ENCODE results near the gene PINK1.
"Not testable (repeated sequence)": the region's sequence is repeated elsewhere in the genome, so short reads cannot be mapped to it uniquely, and the experiment has no call there.

PINK1 gene

GRCh38 chr1:20648438-20648837 lies 15.2 kb downstream of the PINK1 start:
- no peak for DNase-seq

GRCh38 chr1:20648946-20649345 lies 15.7 kb downstream of the PINK1 start:
- no peak for DNase-seq

- DNase-seq: no peak
Measured at GRCh38 chr1:20652300-20652699, 19.0 kb downstream of the PINK1 start.

DNA sequence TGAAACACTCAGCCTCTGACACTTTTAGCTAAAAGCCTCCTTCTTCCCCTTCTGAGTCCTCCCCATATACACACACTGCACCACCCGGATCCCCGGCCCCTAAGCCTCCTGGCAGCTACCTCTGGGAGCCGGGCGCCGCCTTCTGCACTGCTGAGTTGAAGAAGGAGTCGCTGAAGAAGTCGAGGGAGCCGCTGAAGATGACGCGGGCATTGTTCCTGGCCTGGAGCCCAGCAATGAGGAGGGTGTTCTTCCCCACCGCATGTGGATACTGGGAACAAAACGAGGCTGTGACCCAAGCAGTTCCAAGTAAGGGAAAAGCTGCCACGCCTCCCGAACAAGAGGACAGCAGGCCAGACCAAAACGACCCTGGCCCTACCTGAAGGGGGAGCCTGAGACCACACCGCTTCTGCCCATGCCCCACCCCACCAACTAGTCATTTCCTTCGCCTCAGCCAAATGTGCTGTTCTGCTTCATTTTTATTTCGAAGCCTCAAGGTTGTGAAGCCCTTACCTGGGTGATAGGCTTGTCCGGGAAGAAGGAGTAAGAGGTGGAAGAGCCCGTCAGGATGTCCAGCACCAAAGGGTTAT lies 20.9 kb downstream of the PINK1 start:
- DNase-seq: no peak

GRCh38 chr1:20657024-20657423 lies 23.8 kb downstream of the PINK1 start:
- DNase-seq: no peak

DNA sequence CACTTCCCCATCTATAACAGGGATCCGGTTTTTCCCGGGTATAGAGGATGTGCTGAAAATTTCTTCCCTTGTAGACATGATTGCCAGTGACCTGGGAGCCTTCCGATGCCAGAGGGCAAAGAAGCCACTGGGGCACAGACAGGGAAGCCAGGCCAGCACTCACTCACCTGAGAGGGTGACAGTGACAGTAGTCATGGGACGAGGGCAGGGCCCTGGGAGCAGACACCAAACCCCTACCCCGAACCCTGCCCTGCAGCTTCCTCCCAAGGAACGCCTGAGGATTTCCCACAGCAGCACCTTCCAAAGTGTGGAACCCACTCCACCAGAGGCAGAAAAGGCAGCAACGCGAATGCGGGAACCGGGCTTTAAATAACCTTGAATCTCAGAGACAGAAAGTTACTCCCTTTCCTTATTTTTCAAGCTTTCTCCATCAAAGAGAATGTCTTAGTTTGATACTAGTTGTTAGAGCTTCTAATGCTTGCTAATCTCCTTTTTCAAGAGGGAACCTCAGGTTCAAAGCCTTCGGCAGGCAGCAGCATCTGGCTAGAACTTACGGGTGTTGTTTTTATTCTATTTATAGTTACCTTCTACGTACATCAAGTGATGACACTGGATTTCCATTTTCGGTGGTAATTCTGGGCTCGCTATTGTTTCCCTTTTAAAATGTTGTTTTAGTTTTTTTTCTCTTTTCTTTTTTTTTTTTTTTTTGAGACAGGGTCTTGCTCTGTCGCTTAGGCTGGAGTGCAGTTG lies 25.1 kb downstream of the PINK1 start:
- no peak for DNase-seq

- no peak for DNase-seq
Measured at GRCh38 chr1:20660363-20660762, 27.1 kb downstream of the PINK1 start.

DNA sequence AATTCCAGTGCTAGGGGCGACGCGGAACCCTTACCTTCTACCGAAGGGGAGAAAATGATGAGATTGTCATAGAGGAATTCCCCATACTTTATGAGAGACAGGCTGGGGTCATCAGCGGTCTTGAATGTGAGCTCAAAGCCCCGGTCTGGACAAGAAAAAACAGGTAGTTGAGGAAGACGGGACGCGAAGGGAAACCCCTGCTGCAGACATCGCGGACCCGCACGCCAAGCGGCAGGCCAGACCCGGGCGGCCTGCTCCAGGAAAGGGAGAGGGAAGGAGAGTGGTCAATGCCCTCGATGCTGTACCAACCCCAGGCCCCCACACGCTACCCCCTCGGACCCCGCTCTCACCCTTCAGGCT lies 27.6 kb downstream of the PINK1 start:
- DNase-seq: no peak

DNA sequence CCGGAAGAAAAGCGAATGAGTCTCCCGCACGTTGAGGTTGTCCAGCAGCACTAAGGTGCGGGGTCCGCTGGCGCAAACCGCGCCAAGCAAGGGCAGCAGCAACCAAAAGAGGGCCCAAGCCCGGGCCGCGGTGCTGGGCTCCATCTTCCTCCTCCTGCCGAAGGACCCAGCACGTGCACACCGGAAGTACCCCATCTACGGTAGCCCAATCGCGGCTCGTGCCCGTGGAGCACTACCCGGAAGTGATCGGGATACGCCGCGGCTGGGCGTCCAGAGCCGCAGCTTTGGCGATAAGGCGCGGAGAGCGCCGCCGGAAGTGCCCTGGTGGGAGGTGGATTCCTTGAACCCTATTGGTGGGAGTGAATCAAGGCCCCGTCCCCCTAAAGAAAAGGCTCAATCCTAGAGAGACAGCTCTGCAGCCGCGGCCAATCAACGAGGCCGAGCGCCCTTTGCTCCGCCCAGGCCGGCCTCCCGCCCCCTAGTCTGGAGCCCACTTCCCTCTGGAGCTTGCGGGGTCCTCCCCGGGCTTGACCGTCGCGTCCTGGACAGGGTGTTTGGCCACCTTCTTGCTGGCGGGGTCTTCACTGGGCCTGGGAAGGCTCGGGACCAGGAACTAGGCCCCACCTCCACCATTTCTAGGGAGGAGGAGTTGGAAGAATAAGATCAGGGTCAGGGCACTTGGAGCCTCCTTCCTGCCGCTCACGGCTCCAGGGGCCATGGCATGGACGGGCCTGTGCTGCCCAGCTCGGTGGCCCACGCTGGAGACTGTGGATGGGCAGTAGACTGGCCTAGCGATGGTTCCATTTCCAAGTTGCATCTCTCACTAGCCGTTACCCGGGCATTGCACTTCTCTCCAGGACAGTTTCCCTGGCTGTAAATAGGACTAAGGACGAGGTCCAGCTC lies 28.2 kb downstream of the PINK1 start, which contains the start of gene DDOST:
TSS of gene DDOST (minus strand) at position 163 of the 903 bp plus-strand sequence. CDS start at position 144, 19 bp downstream.
- DNase-seq: peak; percentile 99

GRCh38 chr1:20662110-20662475 lies 28.8 kb downstream of the PINK1 start:
- DNase-seq: no peak

GRCh38 chr1:20663365-20663764 lies 30.1 kb downstream of the PINK1 start:
- DNase-seq: no peak

DNA sequence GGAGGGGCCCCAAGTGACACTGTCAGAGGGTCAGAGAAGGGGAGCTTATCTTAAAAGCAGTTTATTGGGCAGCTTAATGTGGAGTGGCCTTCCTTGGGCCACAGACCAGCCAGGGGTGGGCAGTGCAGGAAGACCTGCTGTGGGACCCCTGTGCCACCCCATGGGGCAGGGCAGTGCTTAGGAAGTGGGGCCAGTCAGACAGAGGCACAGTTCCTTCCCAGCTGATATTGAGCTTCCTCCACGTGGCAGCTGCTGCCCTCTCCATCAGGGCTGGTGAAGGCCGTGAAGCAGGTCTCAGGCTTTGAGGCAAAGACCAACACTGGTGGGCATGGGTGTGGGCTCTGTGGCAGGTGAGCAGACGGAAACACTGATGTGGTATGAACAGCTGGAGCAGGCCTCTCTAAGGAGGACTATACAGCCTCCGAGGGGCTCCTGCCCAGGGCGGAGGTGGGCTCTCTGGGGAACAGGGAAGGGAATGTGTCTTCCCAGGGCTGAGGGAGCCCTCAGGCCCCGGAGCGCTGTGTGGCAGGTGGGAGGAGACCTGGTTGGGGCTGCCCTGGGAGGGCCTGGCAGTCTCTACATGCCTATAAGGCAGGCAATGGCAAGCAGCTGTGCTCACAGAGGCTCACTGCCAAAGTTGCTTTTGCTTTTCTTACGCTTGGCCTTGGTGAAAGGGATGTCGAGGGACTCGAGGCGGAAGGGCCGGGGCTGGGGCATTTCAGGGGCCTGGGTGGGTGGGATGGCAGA lies 30.9 kb downstream of the PINK1 start:
- DNase-seq: no peak

DNA sequence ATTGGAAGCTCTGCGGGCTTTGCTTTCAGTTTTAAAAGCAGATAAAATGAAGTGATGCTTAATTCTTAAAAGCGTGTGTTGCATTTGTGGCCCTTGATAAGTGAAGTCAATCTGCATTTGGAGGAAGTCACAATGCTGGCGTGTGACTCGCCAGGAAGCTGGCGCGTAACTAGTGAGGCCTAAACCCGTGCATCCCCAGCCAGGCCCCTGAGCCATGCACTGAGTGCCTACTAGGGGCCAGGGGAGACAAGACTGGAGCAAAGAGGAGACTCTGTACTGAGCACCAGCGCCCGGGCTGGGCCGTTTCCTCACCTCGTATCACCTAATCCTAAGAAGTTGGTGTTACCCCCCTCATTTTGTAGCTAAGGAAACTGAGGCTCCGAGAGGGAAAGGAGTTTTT lies 32.5 kb downstream of the PINK1 start:
- no peak for DNase-seq

DNA sequence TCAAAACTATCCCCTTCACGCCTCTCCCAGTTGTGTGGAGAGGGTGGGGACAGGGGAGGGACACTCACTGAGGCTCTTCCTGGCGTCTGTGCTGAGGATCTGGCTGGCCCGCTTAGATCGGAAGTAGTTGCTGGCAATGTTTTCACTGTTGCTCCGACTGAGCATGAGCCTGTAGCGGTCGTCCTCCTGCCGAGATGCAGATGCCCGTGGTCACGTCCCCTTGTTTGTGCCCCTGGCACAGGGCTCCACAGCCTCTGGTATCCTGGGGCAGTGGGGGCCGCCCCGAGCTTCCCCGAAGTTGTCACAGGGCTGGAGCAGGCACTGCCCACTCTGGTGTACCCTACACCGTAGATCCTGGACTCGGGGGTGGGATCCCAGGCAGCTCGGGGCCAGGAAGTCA lies 32.9 kb downstream of the PINK1 start:
- no peak for DNase-seq

- DNase-seq: no peak
Measured at GRCh38 chr1:20666804-20667203, 33.5 kb downstream of the PINK1 start.

- no peak for DNase-seq
Measured at GRCh38 chr1:20668581-20668980, 35.3 kb downstream of the PINK1 start.

DNA sequence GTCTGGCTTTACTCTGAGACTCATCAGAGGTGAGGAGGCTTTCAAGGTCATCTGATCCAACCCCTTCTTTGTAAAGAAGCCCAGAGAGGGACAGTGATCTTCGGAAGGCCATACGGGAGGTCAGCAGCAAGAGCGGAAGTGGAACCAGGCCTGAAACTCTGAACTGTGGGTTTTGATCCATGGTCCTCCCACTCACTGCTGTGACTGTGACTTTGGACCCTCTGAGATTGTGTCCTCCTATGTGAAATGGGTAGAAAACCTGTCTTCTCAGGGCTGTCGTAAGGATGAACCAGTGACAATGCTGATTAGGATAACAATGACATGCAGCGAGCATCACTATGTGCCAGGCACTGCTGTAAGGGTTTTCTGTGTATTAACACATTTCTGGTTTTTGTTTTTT lies 37.7 kb downstream of the PINK1 start:
- no peak for DNase-seq

DNA sequence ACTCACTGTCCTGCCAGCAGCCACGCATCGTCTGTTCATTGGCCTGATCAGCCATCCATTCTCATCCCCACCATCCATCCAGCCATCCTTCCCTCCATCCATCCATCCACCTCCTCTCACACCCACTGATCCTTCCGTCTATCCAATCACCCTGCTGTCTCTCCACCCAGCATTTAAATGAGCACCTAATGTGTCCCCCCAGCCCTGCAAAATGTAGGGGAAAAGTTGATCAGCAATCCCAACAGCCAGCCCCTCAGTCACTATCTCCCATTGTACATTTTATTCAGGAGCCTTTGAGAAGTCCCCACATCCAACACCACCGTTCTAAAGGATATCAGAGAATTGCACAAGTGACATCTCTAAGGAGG lies 39.0 kb downstream of the PINK1 start:
- no peak for DNase-seq

DNA sequence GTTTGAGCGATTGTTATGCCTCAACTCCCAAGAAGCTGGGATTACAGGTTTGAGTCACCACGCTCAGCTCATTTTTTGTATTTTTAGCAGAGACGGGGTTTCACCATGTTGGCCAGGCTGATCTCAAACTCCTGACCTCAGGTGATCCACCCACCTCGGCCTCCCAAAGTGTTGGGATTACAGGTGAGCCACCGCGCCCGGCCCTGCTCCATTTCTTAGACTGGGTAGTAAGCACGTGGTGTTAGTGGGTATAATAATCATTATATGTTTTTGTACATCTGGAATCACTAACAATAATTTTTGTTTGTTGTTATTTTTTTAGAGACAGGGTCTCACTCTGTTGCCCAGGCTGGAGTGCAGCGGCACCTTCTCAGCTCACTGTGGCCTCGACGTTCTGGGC lies 40.4 kb downstream of the PINK1 start:
- DNase-seq: not testable (repeated sequence)

GRCh38 chr1:20678599-20678998 lies 45.3 kb downstream of the PINK1 start:
- DNase-seq: no peak

DNA sequence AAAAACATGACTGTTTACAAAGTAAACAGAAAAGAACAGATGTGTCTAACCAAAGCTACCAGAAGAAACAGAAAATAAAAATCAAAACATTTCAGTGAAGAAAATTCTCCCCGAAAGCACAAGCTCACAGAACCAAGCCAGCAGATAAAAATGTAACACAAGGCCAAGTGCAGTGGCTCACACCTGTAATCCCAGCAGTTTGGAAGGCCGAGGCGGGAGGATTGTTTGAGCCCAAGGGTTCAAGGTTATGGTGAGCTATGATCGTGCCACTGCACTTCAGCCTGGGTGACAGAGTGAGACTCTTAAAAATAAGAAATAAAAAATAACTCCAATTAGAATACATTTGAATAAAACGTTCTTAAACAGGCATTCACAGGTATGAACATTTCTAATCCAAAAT lies 47.0 kb downstream of the PINK1 start:
- DNase-seq: no peak

GRCh38 chr1:20681999-20682398 lies 48.7 kb downstream of the PINK1 start:
- DNase-seq: no peak

DNA sequence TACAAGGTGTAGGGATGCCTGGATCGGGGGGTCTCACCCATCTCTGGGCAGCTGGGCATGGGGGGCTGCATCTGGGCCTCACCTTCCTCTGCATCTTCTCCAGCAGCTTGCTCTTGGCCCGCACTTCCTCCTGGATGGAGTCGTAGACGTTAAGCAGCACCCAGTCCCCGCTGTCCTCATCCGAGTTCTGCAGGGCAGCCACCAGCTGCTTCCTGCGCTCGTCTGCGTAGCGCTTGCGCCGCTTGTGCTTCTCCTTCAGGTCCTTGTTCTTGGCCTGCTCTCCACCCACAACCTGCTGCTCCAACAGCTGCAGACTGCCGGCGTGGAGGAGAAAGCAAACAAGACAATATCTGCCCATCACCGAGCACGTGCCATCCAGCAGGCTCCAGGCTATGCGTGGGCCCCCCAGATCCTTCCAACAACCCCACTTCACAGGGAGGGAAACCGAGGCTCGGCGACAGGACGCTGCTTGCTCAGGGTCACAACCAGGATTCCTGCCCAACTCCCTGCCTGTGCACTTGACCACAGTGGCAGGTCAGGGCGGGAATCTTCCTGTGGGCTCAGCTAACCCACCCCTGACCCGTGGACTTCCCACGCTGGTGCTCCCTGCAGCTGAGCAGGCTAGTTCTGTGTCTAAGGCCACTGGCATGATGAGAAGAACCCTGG lies 49.4 kb downstream of the PINK1 start:
- DNase-seq: no peak

Measured in COR-L47 (cell line).